ENCODE results near the gene CELF5. TPM values are rescaled to one million over a fixed set of nuclear protein-coding genes. Genes with fewer than 3 reads are reported as not detected.

CELF5 gene
- total RNA-seq, 6 experiments from 2014 or later, result 0.07 to 1.6 (median 0.34) TPM

DNA sequence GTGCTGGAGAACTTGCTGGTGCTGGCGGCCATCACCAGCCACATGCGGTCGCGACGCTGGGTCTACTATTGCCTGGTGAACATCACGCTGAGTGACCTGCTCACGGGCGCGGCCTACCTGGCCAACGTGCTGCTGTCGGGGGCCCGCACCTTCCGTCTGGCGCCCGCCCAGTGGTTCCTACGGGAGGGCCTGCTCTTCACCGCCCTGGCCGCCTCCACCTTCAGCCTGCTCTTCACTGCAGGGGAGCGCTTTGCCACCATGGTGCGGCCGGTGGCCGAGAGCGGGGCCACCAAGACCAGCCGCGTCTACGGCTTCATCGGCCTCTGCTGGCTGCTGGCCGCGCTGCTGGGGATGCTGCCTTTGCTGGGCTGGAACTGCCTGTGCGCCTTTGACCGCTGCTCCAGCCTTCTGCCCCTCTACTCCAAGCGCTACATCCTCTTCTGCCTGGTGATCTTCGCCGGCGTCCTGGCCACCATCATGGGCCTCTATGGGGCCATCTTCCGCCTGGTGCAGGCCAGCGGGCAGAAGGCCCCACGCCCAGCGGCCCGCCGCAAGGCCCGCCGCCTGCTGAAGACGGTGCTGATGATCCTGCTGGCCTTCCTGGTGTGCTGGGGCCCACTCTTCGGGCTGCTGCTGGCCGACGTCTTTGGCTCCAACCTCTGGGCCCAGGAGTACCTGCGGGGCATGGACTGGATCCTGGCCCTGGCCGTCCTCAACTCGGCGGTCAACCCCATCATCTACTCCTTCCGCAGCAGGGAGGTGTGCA is 45.3 kb upstream of the CELF5 start:
- Histone ChIP-seq H3K9me3 (no peaks in the 10 kb centered on the region), H3K27me3 (no peaks in the 10 kb centered on the region), H3K4me1 (no peaks in the 10 kb centered on the region), H3K27ac (peak overlapping the region; percentile 56 to 77 (median 63)), H3K4me3 (peak overlapping the region; percentile 14 to 41 (median 21)), H3K36me3 (no peaks in the 10 kb centered on the region)
- intact Hi-C loops (cut with DNase I), result no loop called here
- 60% methylated on average over 4 of the region's 52 CpGs for WGBS (ENCODE audit: insufficient coverage, low coverage, low lambda C conversion rate, missing lambda C conversion rate)
- ATAC-seq (peak in 3 of 4 donors; percentile 8 to 23 (median 16)), DNase-seq (peak; percentile 25 to 58 (median 55))
- TF ChIP-seq, protein P1, sequence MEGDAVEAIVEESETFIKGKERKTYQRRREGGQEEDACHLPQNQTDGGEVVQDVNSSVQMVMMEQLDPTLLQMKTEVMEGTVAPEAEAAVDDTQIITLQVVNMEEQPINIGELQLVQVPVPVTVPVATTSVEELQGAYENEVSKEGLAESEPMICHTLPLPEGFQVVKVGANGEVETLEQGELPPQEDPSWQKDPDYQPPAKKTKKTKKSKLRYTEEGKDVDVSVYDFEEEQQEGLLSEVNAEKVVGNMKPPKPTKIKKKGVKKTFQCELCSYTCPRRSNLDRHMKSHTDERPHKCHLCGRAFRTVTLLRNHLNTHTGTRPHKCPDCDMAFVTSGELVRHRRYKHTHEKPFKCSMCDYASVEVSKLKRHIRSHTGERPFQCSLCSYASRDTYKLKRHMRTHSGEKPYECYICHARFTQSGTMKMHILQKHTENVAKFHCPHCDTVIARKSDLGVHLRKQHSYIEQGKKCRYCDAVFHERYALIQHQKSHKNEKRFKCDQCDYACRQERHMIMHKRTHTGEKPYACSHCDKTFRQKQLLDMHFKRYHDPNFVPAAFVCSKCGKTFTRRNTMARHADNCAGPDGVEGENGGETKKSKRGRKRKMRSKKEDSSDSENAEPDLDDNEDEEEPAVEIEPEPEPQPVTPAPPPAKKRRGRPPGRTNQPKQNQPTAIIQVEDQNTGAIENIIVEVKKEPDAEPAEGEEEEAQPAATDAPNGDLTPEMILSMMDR (IDR thresholded peaks at IDR 0.05), result no peak
- no peak for TF ChIP-seq POLR2A (IDR thresholded peaks at IDR 0.05)

DNA sequence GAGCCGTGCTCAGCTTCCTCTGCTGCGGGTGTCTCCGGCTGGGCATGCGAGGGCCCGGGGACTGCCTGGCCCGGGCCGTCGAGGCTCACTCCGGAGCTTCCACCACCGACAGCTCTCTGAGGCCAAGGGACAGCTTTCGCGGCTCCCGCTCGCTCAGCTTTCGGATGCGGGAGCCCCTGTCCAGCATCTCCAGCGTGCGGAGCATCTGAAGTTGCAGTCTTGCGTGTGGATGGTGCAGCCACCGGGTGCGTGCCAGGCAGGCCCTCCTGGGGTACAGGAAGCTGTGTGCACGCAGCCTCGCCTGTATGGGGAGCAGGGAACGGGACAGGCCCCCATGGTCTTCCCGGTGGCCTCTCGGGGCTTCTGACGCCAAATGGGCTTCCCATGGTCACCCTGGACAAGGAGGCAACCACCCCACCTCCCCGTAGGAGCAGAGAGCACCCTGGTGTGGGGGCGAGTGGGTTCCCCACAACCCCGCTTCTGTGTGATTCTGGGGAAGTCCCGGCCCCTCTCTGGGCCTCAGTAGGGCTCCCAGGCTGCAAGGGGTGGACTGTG is 44.6 kb upstream of the CELF5 start:
- H3K4me1 ChIP-seq, result peaks cover 0 to 2% (median 0%) of the 10 kb centered on the region in 4 donors
- no peaks in the 10 kb centered on the region for H3K36me3 ChIP-seq
- WGBS (ENCODE audit: insufficient coverage, low coverage, low lambda C conversion rate, missing lambda C conversion rate), result no CpG with 5 or more reads among the region's 31 CpGs
- H3K4me3 ChIP-seq, result peak overlapping the region; percentile 5 to 41 (median 14)
- no peaks in the 10 kb centered on the region for H3K27me3 ChIP-seq
- intact Hi-C loops (cut with DNase I), result no loop called here
- TF ChIP-seq, protein P1 (IDR thresholded peaks at IDR 0.05), result no peak
- TF ChIP-seq POLR2A (IDR thresholded peaks at IDR 0.05), result no peak
- DNase-seq (peak in 1 of 3 donors; percentile 62), ATAC-seq (peak; percentile 7 to 25 (median 17))
- no peaks in the 10 kb centered on the region for H3K9me3 ChIP-seq
- peak overlapping the region; percentile 56 to 77 (median 63) for H3K27ac ChIP-seq

DNA sequence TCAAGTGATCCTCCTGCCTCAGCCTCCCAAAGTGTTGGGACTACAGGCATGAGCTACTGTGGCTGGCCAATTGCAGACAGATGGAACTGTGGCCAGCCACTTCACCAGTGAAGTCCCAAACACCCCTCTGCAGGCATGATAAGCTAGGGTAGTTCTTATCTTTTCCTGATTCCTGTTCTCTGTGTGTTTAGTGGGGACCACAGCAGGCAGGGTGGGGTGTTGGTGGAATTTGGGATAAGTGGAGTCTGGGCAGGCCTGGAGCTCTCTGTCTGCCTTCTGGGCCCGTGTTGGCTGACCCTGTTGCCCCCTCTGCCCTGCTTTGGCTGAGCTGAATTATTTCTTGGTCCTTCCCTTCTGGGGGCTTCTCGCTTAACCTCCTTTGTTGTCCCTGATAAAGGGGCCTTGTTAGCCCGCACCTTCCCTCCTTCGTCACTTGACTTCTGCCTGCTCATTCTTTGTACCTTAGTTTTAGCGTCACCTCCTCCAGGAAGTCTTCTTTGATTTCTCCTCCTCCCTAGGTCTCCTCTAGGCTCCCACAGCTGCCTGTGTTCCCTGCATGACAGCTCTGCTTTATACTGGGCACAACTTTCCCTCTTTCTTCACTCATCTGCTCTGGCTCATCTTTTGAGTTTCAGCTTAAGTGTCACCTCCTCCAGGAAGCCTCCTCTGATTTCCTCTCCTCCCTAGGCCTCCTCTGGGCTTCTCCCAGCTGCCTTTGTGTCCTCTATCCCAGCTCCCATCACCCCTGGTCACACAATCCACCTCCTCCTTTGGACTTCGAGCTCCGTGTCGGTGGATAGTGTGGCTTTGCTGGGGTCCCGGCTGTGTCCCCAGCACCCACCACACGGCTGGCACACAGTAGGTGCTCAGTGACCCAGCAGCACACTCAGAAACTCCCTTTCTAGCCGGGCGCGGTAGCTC is 40.5 kb upstream of the CELF5 start:
- Histone ChIP-seq H3K27ac (no peak overlapping the region), H3K4me3 (no peak overlapping the region), H3K4me1 (peaks cover 0 to 16% (median 5%) of the 10 kb centered on the region in 4 donors), H3K9me3 (no peaks in the 10 kb centered on the region), H3K36me3 (no peaks in the 10 kb centered on the region), H3K27me3 (no peaks in the 10 kb centered on the region)
- intact Hi-C loops (cut with DNase I), result no loop called here
- WGBS (ENCODE audit: insufficient coverage, low coverage, low lambda C conversion rate, missing lambda C conversion rate), result 72% methylated on average over 13 of the region's 13 CpGs
- DNase-seq (peak in 1 of 3 donors; percentile 45), ATAC-seq (no peak)
- TF ChIP-seq POLR2A (IDR thresholded peaks at IDR 0.05), result no peak
- TF ChIP-seq, protein P1 (IDR thresholded peaks at IDR 0.05), result no peak

DNA sequence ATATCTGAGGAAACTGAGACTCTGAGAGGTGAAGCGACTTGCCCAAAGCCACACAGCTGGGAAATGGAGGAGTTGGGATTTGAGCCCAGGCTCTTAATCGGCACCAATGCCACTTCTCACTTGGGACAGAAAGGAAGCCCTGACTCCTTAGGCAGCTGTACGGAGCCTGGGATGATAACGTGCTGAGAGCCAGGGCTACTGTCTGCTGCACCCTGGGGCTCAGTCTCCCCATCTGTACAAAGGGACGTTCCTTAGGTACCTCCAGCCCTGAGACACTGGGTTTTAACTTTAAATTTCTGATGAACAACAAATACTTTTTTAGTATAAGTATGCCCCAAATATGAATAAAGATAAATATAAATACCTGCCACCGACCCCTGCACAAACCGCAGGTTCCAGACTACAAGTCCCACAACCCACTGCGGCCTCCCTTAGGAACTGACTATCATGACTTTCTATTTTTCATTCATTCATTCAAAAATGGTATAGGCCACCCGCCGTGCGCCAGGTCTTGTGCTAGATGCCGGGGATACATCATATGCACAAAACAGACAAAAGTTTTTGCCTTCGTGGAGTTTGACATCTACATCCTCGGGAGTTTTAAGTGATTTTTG is 39.5 kb upstream of the CELF5 start:
- 13% methylated on average over 13 of the region's 14 CpGs for WGBS (ENCODE audit: insufficient coverage, low coverage, low lambda C conversion rate, missing lambda C conversion rate)
- no peaks in the 10 kb centered on the region for H3K36me3 ChIP-seq
- no peaks in the 10 kb centered on the region for H3K27me3 ChIP-seq
- peak overlapping the region; percentile 83 to 99 (median 84) for H3K4me3 ChIP-seq
- peak; percentile 51 to 59 (median 54) for ATAC-seq
- H3K27ac ChIP-seq, result peak overlapping the region in 2 of 3 donors; percentile 41 to 73
- no peak for TF ChIP-seq POLR2A (IDR thresholded peaks at IDR 0.05)
- TF ChIP-seq, protein P1 (IDR thresholded peaks at IDR 0.05), result no peak
- intact Hi-C loops (cut with DNase I), result no loop called here
- no peaks in the 10 kb centered on the region for H3K9me3 ChIP-seq
- peaks cover 0 to 16% (median 5%) of the 10 kb centered on the region in 4 donors for H3K4me1 ChIP-seq
- peak; percentile 70 to 82 (median 80) for DNase-seq

Measured in right lobe of liver (tissue), 6 donors.